ENCODE results near the gene NCAM1.

NCAM1 gene

DNA sequence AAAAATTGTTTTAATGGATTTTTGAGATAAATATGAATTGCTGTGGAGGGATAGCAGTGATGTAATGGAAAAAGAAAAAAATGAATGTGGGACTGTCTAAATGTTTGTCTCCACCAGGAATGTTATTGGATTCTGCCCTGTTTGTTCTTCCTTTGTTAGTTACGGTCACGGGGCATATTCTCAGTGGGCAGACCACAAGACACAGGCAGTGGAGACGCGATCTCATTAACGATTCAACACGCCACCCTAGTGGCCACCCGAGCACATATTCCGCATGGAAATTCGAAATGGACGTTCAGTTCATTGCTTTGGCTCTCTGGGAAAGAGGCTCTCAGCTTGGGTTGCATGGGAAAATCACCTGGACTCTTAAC, 201.4 kb downstream of the NCAM1 start:
- DNase-seq (ENCODE audit: insufficient read length, low spot score) = no peak
- FAIRE-seq = no peak

DNA sequence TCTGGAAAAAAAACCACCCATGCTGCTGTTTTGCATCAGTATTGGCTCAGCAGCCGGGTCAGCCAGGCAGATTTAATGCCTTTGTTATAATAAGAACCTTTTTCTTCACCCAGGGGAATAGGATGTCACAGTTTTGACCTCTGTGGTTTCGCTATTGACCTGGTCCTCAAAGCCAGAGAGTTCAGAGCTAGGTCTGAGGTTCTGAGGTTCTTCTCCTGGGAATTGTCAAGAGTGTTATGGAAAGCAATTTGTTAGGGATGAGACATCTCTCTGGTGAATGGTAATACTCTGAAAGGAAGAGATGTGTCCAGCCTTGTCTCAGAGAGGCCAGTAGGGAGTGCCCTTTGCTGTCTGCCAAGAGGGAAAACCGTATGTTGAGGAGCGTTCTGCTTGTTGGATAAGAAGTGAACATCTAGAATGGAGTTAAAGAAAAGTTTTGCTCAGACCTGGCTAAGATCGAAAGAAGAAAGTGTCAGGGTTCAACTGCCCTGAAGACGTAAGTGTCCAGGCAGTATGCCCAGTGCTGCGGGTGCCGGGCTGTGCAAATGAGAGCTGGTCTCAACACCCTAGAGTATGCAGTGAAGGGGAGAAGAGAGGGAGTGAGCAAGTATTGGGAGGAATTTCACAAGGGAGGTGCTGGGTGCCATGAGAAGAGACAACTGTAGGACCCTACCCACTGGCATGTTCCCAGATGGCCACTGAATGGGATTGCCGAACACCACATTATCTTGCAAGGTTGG, 202.2 kb downstream of the NCAM1 start:
- no peak for FAIRE-seq

DNA sequence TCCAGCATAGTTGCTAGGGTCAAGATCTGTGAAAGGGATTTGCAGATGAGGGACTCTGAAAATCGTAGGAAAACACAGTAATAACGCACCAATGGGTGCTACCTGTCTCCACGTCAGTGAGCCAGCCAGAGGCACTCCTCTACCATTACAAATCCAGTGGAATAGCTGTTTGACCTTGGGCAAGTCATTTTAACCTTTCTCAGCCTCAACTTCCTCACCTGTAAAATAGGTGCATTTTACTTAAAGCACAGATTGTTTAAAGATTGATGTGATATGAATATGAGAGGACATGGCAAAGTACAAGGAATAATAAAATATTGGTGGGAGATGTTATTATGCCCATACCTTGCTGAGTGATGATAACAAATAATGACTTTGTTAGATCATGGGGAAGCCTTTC, 205.1 kb downstream of the NCAM1 start:
- no peak for FAIRE-seq

More for the DNA sequence above, 202.2 kb downstream of the NCAM1 start:
- DNase-seq (ENCODE audit: insufficient read length, low spot score) = no peak

DNA sequence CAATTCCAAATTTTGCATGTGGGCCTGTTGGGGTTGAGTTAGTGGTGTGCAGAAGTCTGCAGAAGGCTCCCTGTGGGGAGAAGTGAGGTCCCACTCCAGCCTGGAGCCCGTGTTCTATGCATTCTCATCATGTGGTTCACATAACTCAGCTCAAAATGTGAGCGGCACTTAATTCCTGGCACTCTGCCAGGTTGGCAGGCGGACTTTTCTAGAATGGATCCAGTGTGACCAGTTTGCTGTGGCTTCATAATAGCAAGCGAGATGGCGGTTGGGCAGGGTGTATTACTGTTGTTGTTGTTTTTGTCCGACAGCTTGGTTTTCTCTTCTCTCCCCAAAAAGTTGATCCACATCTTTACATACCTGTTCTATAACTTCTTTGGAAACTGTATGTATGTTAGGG, 206.4 kb downstream of the NCAM1 start:
- FAIRE-seq (no peak), DNase-seq (ENCODE audit: insufficient read length, low spot score) (no peak)

More for the DNA sequence above, 205.1 kb downstream of the NCAM1 start:
- no peak for DNase-seq (ENCODE audit: insufficient read length, low spot score)

DNA sequence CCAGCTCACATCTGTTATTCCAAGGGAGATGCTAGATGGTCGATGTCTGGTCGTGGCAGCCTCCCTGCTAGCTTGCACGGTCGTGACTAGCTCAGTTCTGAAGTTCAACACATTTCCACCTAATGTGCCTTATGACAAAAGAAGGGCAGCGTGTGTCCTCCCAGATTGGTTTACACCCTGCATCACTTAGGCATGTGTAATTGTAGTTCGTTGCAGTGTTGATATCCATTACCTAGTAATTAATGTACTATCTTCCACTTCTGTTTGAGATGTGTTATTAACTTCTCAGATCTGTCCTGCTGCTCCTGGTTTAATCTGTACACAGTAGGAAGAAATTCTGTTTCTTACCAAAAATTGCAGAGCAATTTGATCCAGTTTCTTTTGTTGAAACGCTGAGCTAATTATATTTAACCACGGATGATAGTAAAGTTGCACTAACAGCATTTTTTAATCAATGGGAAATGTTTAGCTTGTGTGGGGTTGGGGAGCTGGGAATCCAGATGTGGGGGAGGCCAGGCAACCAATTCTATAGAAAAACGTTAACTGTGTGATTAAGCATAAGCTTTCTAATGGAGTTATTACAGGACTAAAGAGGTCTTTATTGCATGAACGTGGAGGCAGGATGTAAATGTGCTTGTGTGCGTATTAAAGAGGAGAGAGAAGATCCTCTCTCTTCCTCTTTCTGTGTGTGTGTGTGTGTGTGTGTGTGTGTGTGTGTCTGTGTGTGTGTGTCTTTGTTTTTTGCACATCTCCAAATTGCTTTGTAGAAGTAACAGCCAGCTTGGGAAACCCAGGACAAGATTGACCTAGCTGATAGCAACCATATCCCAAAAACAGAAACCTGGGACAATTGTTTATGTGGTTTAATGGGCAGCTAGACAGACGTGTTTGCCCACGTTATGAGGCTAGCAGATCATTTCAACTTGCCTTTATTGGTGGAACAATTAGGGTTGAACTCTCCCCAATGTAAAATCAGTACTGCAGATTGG, 207.4 kb downstream of the NCAM1 start:
- DNase-seq (ENCODE audit: insufficient read length, low spot score) = no peak
- FAIRE-seq = no peak

DNA sequence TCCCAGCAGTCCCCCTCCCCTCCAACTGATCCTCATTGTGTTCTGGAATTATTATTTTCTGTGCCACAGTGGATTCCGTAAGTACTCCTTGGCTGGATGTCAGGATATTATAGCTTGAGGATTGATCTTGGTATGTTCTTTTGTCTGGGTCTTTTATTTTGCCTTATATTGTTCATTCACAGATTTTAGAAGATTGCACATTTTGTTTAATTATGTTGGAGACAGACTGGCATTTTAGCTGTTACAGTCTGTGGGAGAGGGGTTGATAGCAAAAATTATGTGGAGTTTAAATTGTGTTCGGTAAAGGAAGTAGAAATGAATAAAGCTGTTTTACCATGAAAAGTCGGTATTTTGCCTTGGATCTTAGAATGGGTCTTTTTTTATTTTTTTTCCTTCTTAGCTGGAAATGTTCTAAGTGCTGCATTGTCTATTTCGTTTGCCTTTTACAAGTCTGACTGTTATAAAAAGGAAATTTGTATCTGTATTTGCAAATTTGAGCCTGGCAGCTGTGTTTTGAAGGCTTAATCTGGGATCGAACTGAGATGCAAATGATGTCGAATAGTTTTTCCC, 211.2 kb downstream of the NCAM1 start:
- DNase-seq (ENCODE audit: insufficient read length, low spot score) = no peak
- no peak for FAIRE-seq

DNA sequence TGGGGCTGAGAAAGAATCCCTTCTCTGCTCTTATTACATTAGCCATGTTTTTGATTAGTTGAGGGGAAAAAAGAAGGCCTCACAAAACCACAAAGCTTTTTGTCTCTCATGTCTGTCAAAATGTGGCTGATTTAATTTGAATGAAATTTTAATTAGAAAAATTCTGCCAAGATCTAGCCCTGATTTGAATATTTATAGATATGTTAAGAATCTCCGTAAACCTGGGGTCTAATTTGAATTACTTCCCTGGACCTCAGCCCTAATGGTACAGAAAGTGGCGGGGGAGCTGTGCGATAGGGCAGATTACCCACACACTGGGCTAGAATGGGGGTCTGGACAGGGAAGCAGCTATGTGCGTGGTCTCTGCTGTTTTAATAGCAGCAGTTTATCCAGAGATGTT, 211.9 kb downstream of the NCAM1 start:
- DNase-seq (ENCODE audit: insufficient read length, low spot score) (no peak), FAIRE-seq (no peak)

DNA sequence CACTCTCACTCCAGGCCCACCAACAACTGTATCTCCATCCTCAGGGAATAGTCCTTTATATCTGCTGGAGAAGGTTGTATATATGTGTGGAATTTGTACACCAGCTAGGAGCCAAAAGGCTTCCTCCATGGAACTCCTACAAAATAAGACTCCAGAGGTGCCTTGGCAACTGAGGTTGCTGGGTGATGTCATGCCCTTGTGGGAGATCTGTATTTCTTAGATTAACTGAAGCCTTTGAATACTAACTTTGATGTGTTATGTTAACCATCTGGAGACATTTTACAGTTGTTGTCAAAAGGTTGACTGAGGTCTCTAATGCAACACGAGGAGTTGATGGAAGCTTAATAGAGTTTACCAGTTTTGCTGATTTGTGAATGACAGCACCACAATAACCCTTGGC, 213.7 kb downstream of the NCAM1 start:
- FAIRE-seq = no peak

DNA sequence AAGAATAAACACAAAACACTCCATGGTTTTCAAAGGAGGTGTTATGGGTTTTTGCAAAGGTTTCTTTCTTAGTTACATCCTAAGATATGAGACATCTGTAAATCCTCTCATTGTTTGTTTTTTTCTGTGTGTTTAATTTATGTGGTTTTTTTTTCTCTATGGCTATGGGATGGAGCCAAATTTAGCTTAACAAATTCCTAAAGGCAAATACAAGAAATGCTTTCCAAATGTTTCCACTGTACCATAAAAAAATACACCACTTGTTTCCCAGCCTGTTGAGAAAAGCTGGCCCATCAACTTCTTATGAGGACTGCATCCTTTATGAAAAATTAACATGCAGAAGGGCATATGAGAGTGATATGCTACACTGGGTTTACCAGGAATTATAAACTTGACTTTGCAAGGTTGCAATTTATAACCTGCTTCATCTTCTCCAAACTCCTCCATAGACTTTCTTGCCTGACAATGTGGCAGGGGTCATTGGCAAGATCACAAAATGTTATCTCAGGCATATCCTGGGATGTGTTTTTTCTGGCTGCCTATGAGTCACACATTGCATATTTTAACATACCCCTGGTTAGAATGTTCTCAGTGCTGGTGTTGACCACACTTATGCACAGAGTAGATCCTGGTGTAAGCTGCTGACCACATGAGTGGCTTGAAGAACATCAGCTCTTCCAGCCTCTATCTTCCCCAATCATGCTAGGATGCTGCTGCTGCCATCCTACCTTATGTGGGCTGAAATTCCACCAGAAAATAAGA, 215.6 kb downstream of the NCAM1 start:
- DNase-seq (ENCODE audit: insufficient read length, low spot score) = no peak
- no peak for FAIRE-seq

More for the DNA sequence above, 213.7 kb downstream of the NCAM1 start:
- DNase-seq (ENCODE audit: insufficient read length, low spot score) = no peak

DNA sequence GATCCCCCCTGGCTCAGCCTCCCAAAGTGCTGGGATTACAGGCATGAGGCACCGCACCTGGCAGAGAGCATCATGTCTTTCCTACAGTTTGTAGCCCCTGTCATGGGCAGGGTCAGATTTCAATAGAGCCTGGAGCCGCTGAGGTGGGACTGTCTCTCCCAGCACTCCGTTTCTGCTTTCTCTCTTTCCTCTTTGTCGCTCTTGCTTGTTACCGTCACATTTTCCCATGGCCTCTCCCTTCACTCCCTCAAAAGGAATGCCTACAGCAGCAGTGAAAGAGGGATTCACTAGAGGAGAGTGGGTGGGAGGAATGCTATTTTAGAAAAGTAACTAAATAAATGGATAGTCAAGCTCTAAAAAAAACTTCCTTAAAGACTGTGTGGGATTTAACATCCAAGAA, 216.5 kb downstream of the NCAM1 start:
- FAIRE-seq (no peak), DNase-seq (ENCODE audit: insufficient read length, low spot score) (no peak)

DNA sequence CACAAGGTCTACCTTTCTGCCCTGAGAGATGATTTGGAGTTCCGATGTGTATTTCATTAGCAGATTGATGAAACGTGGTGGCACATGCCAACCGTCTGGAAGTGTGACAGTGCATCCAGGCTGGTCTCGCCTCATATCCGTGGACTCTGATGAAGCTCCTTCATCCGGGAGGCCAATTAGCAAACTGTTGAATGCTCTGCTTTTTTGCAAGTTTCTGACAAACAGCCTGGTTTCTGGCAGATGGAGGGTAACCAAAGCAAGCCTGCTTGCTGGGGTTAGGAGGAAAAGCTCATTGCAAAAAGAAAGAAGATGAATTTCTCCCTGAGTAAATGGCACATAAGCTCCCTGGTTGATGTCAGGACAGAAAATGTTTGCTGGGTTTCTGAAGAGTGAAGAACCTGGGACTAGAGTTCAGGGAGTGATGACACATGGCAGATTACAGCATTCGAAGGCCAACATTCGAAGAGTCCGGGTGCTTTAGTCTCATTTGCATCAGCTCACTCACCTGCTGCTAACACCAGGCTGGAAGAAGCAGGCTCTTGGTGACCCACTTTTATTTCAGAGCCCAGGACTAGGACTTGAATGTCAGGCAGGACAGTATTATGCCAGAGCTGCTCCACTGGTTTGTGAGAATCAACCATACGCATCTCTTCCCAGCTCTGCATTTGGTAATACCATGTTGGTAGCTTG, 217.3 kb downstream of the NCAM1 start:
- DNase-seq (ENCODE audit: insufficient read length, low spot score) (no peak), FAIRE-seq (no peak)

DNA sequence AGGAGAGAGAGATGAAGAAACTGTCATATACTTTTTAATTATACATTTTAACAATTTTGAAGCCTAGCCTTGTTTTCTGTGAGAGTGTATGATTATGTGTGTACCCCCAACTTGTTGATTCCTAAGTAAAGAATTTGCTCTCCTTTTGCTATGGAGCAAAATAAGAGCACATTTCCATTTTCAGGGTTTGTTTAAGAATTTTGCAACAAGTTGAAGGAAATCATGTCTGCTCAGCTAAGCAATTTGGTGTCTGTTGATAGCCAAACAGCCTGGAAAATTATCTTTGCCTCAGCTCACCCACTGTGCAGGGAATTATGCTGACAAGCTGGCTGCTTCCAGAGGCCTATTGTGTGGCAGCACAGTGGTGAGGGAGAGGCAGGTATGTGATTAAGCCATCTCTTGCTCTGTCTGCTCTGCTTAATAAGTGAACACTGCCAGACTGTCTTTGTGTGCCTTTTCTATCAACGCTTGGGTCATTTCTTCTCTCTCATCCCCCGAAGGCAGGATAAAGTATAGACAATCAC, 218.0 kb downstream of the NCAM1 start:
- FAIRE-seq = no peak
- DNase-seq (ENCODE audit: insufficient read length, low spot score) = no peak

DNA sequence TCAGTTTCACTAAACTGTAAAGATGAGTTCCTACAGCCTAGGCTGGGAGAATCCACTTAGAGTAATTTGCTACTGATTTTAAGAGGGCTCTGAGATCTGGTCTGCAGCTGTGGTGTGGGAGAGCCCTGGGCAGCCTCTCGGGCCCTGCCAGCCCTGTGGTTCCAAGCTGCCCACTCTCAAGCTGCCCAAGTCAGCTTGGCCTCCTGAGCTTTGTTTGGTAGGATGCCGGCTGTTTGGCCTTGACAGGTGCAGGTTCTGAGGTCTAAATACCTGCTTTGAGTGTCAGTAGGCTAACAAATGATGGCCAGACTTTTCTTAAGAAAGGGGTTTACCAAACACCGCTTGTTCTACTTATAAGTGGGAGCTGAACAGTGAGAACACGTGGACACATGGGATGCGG, 219.9 kb downstream of the NCAM1 start:
- FAIRE-seq (no peak), DNase-seq (ENCODE audit: insufficient read length, low spot score) (no peak)

DNA sequence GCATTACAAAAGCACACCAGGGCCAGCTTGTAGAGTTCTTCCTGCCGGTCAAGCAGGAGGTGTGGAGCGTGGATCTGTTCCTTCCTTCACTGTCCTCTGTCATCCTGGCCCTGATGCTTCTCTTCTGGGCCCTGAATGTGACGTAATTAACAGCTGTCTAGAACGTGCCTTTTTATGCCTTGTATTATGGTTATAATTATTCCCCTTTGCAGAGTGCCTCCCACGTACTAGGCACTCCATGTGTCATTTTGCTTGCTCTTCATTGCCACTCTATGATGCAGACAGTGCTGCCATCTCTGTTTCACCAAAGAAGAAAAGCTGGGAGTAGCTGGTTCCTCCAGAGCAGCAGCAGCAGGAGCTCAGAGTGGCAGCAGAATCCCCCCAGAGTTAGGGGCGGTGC, 221.1 kb downstream of the NCAM1 start:
- no peak for DNase-seq (ENCODE audit: insufficient read length, low spot score)
- FAIRE-seq = no peak

DNA sequence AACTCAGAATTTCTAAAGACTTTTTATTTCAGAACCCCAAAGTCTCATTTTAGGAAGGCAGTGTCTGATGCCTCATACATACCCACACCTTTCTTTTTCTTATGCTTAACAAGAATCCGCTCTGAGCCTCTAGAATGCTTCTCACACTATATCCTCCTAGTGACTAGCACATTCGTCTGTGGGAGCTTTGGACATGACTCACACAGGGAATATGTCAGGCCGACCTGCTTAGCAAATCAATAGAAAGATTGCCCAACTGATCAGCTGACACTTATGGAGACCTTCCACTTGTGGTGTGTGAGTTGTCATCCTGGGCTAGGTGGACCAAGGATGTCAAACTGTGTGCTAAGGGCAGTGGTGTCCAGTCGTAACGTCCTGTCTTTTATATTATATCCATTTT, 223.3 kb downstream of the NCAM1 start:
- DNase-seq (ENCODE audit: insufficient read length, low spot score) (no peak), FAIRE-seq (no peak)

DNA sequence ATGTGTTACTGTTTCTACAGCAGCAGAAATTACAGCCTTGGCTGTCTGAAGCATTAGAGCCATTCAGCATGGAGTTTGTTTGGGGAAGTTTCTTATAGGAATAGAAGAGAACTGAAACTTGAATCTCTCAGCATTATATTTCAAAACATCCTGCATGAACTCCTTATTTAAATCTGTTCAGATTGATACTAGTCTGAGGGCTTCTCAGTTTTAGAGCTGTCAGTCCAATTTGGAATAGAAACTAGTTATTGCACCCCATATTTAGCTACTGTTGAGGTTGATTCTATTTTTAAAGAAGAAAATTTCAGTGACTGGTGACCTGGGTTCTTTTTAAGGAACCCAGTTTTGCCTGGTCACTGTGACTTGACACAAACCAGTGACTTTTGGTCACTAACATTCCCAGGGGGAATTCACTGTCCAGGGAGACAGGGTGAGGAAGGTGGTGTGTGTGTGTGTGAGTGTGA, 227.2 kb downstream of the NCAM1 start:
- DNase-seq (ENCODE audit: insufficient read length, low spot score) (no peak), FAIRE-seq (no peak)

DNA sequence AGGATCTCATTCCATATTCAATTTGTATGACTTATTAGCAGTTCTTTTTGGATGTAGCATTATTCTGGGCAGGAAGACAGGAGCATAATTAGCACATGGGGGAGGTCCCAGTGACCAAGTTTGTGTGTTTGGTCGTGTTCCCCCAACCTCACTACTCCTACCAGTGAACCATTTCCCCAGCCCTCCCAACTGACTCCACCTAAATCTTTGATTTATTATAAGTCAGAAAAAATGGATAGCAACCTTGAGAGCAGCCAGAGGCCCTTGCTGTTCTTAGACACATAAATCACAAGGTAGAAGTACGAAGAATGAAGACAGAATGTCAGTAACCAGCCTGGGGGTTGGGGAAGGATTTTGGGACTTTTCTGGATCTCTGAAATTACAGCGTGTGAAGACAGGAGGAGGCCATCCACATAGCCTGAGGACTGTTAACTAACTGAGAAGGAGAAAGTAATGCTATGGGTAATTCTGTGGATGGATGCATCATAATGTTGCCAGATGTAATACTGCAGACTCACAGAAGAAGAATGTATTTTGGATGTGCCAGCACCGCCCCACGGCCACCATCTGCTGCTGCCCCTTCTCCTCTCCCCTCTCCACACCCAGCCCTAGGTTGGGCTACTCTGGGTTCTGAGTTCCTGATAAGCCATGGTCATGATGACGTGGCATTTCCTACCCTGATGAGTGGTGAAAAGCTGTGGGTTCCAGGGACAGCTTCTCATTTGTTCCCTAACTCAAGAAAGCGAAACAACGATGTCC, 228.9 kb downstream of the NCAM1 start:
- no peak for FAIRE-seq
- DNase-seq (ENCODE audit: insufficient read length, low spot score) = no peak

DNA sequence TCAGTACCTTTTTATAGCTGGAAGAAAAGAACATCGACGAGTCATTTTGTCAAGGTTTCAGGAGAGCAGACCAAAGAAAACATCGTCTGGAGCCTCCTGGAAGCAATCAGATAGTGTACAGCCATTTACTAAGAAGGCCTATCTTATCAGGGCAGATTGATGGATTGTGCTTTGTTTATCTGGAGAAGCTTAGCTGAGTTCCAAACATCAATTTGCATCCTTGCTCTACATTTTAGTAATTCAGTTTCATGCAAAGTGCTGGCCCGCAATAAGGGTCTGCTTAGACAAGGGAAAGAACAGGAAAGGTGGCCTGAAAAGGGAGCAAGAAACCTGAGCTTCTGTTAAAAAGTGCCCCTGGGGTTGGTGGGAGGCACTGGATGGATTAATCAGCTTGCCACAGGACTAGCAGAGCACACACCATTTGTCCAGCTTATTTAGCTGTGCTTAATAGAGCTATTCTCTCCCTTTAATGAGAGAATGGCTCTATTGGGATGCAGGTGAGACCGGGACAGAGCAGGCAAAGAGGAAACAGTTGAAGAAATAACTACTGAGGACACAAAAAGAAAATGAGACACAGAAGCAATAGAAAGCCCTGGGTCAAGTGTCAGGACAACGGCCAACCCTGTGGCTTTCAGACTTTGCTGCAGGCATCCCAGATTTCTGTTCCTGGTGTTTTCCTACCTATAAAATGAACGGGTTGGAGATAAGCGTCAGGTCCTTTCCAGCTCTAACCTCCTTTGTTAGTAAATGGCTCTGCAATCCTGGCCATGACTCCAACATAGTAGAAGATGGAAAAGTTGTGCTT, 231.1 kb downstream of the NCAM1 start:
- FAIRE-seq (no peak), DNase-seq (ENCODE audit: insufficient read length, low spot score) (no peak)

Data from GM19239 (cell line).